Hepatocyte (in vitro differentiated cells): ENCODE measurements around the gene MIEN1. TPM values are rescaled to one million over a fixed set of nuclear protein-coding genes. Genes with fewer than 3 reads are reported as not detected.

Source experiments
- DNase-seq: peaks from one replicate; pipeline ENCODE4 v3.0.0-alpha.2; 2016; ENCODE audit warnings: low spot score
- H2AFZ ChIP-seq: fragments of 200-600 bp; sonication (generic); 2 replicates; pipeline ENCODE4 v1.6.0; 2016; ENCODE audit warnings: antibody characterized with exemption, mild to moderate bottlenecking
- H3K27ac ChIP-seq: fragments of 200-600 bp; sonication (generic); 2 replicates; pipeline ENCODE4 v1.5.1; 2016; ENCODE audit warnings: mild to moderate bottlenecking
- H3K27me3 ChIP-seq: fragments of 200-600 bp; sonication (generic); 2 replicates; pipeline ENCODE4 v1.6.1; 2016
- H3K36me3 ChIP-seq: fragments of 200-600 bp; sonication (generic); replicated peaks from 2 replicates; pipeline ENCODE4 v1.5.1; 2016; ENCODE audit warnings: low read depth; ENCODE audit not compliant: insufficient read depth
- H3K4me1 ChIP-seq: fragments of 200-600 bp; sonication (generic); 2 replicates; pipeline ENCODE4 v1.5.1; 2016; ENCODE audit warnings: mild to moderate bottlenecking, moderate library complexity; ENCODE audit not compliant: insufficient read depth
- H3K4me2 ChIP-seq: fragments of 200-600 bp; sonication (generic); 2 replicates; pipeline ENCODE4 v1.6.0; 2016
- H3K4me3 ChIP-seq: fragments of 200-600 bp; sonication (generic); 2 replicates; pipeline ENCODE4 v1.5.1; 2016; ENCODE audit warnings: mild to moderate bottlenecking
- H3K79me2 ChIP-seq: fragments of 200-600 bp; sonication (generic); 2 replicates; pipeline ENCODE4 v1.6.0; 2017; ENCODE audit warnings: mild to moderate bottlenecking
- H3K9me2 ChIP-seq: fragments of 200-600 bp; sonication (generic); replicated peaks from 2 replicates; pipeline ENCODE4 v1.6.0; 2017; ENCODE audit warnings: mild to moderate bottlenecking; ENCODE audit not compliant: insufficient read depth
- H3K9me3 ChIP-seq: fragments of 200-600 bp; sonication (generic); 2 replicates; pipeline ENCODE4 v1.5.1; 2016; ENCODE audit warnings: low read depth, mild to moderate bottlenecking
- H4K20me1 ChIP-seq: fragments of 200-600 bp; sonication (generic); 2 replicates; pipeline ENCODE4 v1.6.0; 2016; ENCODE audit warnings: mild to moderate bottlenecking; ENCODE audit not compliant: insufficient read depth, poor library complexity, severe bottlenecking
- EZH2 ChIP-seq: fragments of 200-600 bp; sonication (generic); IDR thresholded peaks from 2 replicates; pipeline ENCODE4 v1.6.1; 2016; ENCODE audit warnings: antibody characterized with exemption, mild to moderate bottlenecking, borderline replicate concordance
- EZH2phosphoT487 ChIP-seq: fragments of 200-600 bp; sonication (generic); IDR thresholded peaks from one replicate; pipeline ENCODE4 v1.6.1; 2018; ENCODE audit warnings: antibody characterized with exemption, mild to moderate bottlenecking, low read depth, moderate library complexity; ENCODE audit not compliant: unreplicated experiment, severe bottlenecking
- WGBS: methylation state at CpG from one replicate; pipeline ENCODE4 v1.1.6; 2016; ENCODE audit warnings: low lambda C conversion rate; ENCODE audit errors: missing lambda C conversion rate; 5-methylcytosine and 5-hydroxymethylcytosine counted together
- polyA plus RNA-seq: library from polyadenylated mRNA; unstranded; fragments of >200 nt; fragmentation: Nextera tagmentation; extraction: Ambion mirVana; gene quantifications from 2 replicates; pipeline ENCODE4 v1.2.1, GENCODE V29; 2016
- total RNA-seq: library from RNA; depleted of rRNA; stranded (reverse); fragments of >200 nt; gene quantifications from 2 replicates; pipeline ENCODE4 v1.2.3, GENCODE V29; 2014
- TF ChIP-seq, protein P1 (sequence below): fragments of 200-600 bp; sonication (generic); IDR thresholded peaks from 2 replicates; pipeline ENCODE4 v1.5.1; 2016; ENCODE audit warnings: antibody characterized with exemption, mild to moderate bottlenecking; ENCODE audit not compliant: poor library complexity

Gene MIEN1
- total and polyA plus RNA-seq, 2 experiments from 2014 or later = 37.2 to 129 TPM

DNA sequence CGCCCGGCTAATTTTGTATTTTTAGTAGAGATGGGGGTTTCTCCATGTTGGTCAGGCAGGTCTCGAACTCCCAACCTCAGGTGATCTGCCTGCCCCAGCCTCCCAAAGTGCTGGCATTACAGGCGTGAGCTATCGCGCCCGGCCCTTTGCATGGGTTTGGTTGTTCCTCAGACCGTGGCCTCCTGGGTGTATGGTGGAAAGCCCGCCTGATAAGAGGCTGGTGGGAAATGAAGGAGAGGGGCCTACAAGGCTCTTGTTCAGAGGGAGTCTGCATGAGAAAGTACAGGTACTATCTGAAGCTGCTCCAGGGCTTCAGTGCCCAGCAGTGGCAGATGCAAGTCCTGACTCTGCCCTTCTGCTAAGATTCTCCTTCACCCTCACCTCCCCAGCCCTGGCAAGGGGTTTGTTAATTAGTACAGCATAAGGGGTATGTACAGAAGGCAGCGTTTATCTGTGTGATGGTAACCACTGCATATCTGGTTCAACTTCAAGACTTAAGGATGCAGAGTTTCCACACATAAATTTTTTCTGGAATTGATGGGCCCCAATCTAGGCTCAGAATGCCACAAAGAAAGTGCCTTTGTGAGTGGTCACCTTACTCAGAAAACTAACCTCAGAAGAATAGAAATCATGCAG, 31.6 kb upstream of the MIEN1 start:
- no peak for DNase-seq
- H3K9me3 ChIP-seq = no peaks in the 10 kb centered on the region
- no peaks in the 10 kb centered on the region for H3K79me2 ChIP-seq
- no peak overlapping the region for H2AFZ ChIP-seq
- no peak overlapping the region for H3K4me3 ChIP-seq
- TF ChIP-seq EZH2 (no peak), EZH2phosphoT487 (no peak)
- TF ChIP-seq, protein P1, sequence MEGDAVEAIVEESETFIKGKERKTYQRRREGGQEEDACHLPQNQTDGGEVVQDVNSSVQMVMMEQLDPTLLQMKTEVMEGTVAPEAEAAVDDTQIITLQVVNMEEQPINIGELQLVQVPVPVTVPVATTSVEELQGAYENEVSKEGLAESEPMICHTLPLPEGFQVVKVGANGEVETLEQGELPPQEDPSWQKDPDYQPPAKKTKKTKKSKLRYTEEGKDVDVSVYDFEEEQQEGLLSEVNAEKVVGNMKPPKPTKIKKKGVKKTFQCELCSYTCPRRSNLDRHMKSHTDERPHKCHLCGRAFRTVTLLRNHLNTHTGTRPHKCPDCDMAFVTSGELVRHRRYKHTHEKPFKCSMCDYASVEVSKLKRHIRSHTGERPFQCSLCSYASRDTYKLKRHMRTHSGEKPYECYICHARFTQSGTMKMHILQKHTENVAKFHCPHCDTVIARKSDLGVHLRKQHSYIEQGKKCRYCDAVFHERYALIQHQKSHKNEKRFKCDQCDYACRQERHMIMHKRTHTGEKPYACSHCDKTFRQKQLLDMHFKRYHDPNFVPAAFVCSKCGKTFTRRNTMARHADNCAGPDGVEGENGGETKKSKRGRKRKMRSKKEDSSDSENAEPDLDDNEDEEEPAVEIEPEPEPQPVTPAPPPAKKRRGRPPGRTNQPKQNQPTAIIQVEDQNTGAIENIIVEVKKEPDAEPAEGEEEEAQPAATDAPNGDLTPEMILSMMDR = no peak
- no peaks in the 10 kb centered on the region for H3K36me3 ChIP-seq
- 95% methylated on average over 10 of the region's 10 CpGs for WGBS
- no peaks in the 10 kb centered on the region for H4K20me1 ChIP-seq
- H3K4me2 ChIP-seq = no peak overlapping the region
- no peaks in the 10 kb centered on the region for H3K27me3 ChIP-seq
- no peaks in the 10 kb centered on the region for H3K4me1 ChIP-seq
- H3K27ac ChIP-seq = no peak overlapping the region
- H3K9me2 ChIP-seq = no peaks in the 10 kb centered on the region

- Histone ChIP-seq H3K9me2 (no peaks in the 10 kb centered on the region), H3K27ac (no peak overlapping the region), H3K9me3 (no peaks in the 10 kb centered on the region), H2AFZ (no peak overlapping the region), H3K79me2 (no peaks in the 10 kb centered on the region), H3K4me2 (no peak overlapping the region), H4K20me1 (no peaks in the 10 kb centered on the region), H3K36me3 (no peaks in the 10 kb centered on the region), H3K4me1 (peaks cover 6% of the 10 kb centered on the region), H3K27me3 (no peaks in the 10 kb centered on the region), H3K4me3 (no peak overlapping the region)
- 93% methylated on average over 5 of the region's 5 CpGs for WGBS
- no peak for DNase-seq
- TF ChIP-seq EZH2 (no peak), EZH2phosphoT487 (no peak)
- TF ChIP-seq, protein P1 = no peak
Observed at GRCh38 chr17:39759204-39759603, 28.9 kb upstream of the MIEN1 start.

GRCh38 chr17:39757931-39758873, 27.9 kb upstream of the MIEN1 start:
- peaks cover 6% of the 10 kb centered on the region for H3K4me1 ChIP-seq
- H3K9me3 ChIP-seq = no peaks in the 10 kb centered on the region
- no peak overlapping the region for H3K4me3 ChIP-seq
- TF ChIP-seq, protein P1 = no peak
- TF ChIP-seq EZH2phosphoT487 = no peak
- TF ChIP-seq EZH2 = no peak
- no peak for DNase-seq
- H3K36me3 ChIP-seq = no peaks in the 10 kb centered on the region
- H3K27ac ChIP-seq = no peak overlapping the region
- no peak overlapping the region for H3K4me2 ChIP-seq
- H4K20me1 ChIP-seq = no peaks in the 10 kb centered on the region
- no peaks in the 10 kb centered on the region for H3K9me2 ChIP-seq
- no peaks in the 10 kb centered on the region for H3K79me2 ChIP-seq
- WGBS = 84% methylated on average over 12 of the region's 12 CpGs
- H3K27me3 ChIP-seq = no peaks in the 10 kb centered on the region
- no peak overlapping the region for H2AFZ ChIP-seq
